Mesenchymal stem cell (in vitro differentiated cells and primary cell): ENCODE data around the gene PHOSPHO1.

Experiments
- DNase-seq: peaks from one replicate; pipeline ENCODE4 v3.0.0-alpha.2; 2013
- H2AFZ ChIP-seq: one replicate; pipeline ENCODE4 v1.6.1; 2013; ENCODE audit warnings: low read depth, mild to moderate bottlenecking, control low read depth, inconsistent platforms, low read length, moderate library complexity
- H2AK5ac ChIP-seq: 2 replicates; pipeline ENCODE4 v1.6.1; 2013; ENCODE audit warnings: low read length, moderate library complexity, mild to moderate bottlenecking, inconsistent platforms; ENCODE audit not compliant: severe bottlenecking
- H2BK120ac ChIP-seq: one replicate; pipeline ENCODE4 v1.6.1; 2013; ENCODE audit warnings: low read depth, mild to moderate bottlenecking, inconsistent platforms, low read length, moderate library complexity
- H2BK12ac ChIP-seq, 2 experiments: one replicate each; pipeline ENCODE4 v1.6.1; 2013; ENCODE audit warnings: inconsistent platforms in 2 of 2, low read length in 2 of 2, mild to moderate bottlenecking in 2 of 2, moderate library complexity in 2 of 2, control low read depth in 1 of 2
- H2BK15ac ChIP-seq: one replicate; pipeline ENCODE4 v1.6.1; 2013; ENCODE audit warnings: mild to moderate bottlenecking, low read depth, inconsistent platforms; ENCODE audit not compliant: poor library complexity, severe bottlenecking
- H2BK5ac ChIP-seq: 2 replicates; pipeline ENCODE4 v1.6.1; 2013; ENCODE audit warnings: low read depth, mild to moderate bottlenecking, low read length, control low read depth, inconsistent platforms; ENCODE audit not compliant: poor library complexity, severe bottlenecking
- H3K14ac ChIP-seq, 2 experiments: one replicate each; pipeline ENCODE4 v1.6.1; 2013; ENCODE audit warnings: inconsistent platforms in 2 of 2, low read length in 2 of 2, control low read depth in 1 of 2, mild to moderate bottlenecking in 1 of 2, moderate library complexity in 1 of 2
- H3K18ac ChIP-seq, 2 experiments: one replicate each; pipeline ENCODE4 v1.6.1; 2013; ENCODE audit warnings: inconsistent platforms in 2 of 2, low read length in 2 of 2, control low read depth in 1 of 2, low read depth in 1 of 2, mild to moderate bottlenecking in 1 of 2
- H3K23ac ChIP-seq, 2 experiments: one replicate each; pipeline ENCODE4 v1.6.1; 2013; ENCODE audit warnings: inconsistent platforms in 2 of 2, low read length in 2 of 2, mild to moderate bottlenecking in 2 of 2, moderate library complexity in 2 of 2, control low read depth in 1 of 2
- H3K27ac ChIP-seq: 2 replicates; pipeline ENCODE4 v1.5.1; 2013; ENCODE audit warnings: mild to moderate bottlenecking, moderate library complexity, low read length, control low read depth, inconsistent platforms; ENCODE audit not compliant: poor library complexity, severe bottlenecking
- H3K27me3 ChIP-seq, 2 experiments: 2 replicates each; pipeline versions ENCODE4 v1.6.1 to v1.7.0; 2013; ENCODE audit warnings: low read length in 2 of 2, mild to moderate bottlenecking in 2 of 2, moderate library complexity in 2 of 2, control low read depth in 1 of 2, inconsistent platforms in 1 of 2; ENCODE audit not compliant: control insufficient read depth in 1 of 2, insufficient read depth in 1 of 2
- H3K36me3 ChIP-seq, 2 experiments: 2 replicates each; pipeline versions ENCODE4 v1.6.1 to v1.7.0; 2013; ENCODE audit warnings: low read length in 2 of 2, control low read depth in 1 of 2, inconsistent platforms in 1 of 2, low read depth in 1 of 2, mild to moderate bottlenecking in 1 of 2; ENCODE audit not compliant: insufficient read depth in 2 of 2, control insufficient read depth in 1 of 2
- H3K4ac ChIP-seq, 2 experiments: one replicate each; pipeline ENCODE4 v1.6.1; 2013; ENCODE audit warnings: inconsistent platforms in 2 of 2, low read length in 2 of 2, mild to moderate bottlenecking in 2 of 2, moderate library complexity in 2 of 2, control low read depth in 1 of 2, low read depth in 1 of 2
- H3K4me1 ChIP-seq: 2 replicates; pipeline ENCODE4 v1.6.1; 2013; ENCODE audit warnings: low read depth, low read length, control low read depth; ENCODE audit not compliant: control insufficient read depth, insufficient read depth
- H3K4me2 ChIP-seq: 2 replicates; pipeline ENCODE4 v1.6.1; 2013; ENCODE audit warnings: low read length, mild to moderate bottlenecking, inconsistent platforms; ENCODE audit not compliant: poor library complexity, severe bottlenecking
- H3K4me3 ChIP-seq, 2 experiments: 2 replicates each; pipeline versions ENCODE4 v1.5.1 to v1.7.0; 2013; ENCODE audit warnings: low read length in 2 of 2, mild to moderate bottlenecking in 2 of 2, control low read depth in 1 of 2, low read depth in 1 of 2; ENCODE audit not compliant: insufficient read depth in 1 of 2
- H3K79me1 ChIP-seq: replicated peaks from 2 replicates; pipeline ENCODE4 v1.6.1; 2013; ENCODE audit warnings: mild to moderate bottlenecking, control low read depth, low read length, inconsistent platforms; ENCODE audit not compliant: poor library complexity, severe bottlenecking
- H3K9ac ChIP-seq: 2 replicates; pipeline ENCODE4 v1.7.0; 2013; ENCODE audit warnings: mild to moderate bottlenecking, low read length, moderate library complexity
- H3K9me3 ChIP-seq: 2 replicates; pipeline ENCODE4 v1.7.0; 2013; ENCODE audit warnings: mild to moderate bottlenecking, low read length; ENCODE audit not compliant: control insufficient read depth
- H4K8ac ChIP-seq: one replicate; pipeline ENCODE4 v1.6.1; 2013; ENCODE audit warnings: inconsistent platforms, mild to moderate bottlenecking, low read length, moderate library complexity
- H4K91ac ChIP-seq: one replicate; pipeline ENCODE4 v1.6.1; 2013; ENCODE audit warnings: mild to moderate bottlenecking, low read length, inconsistent platforms
- WGBS: methylation state at CpG from one replicate; pipeline ENCODE4 v1.1.7; 2013; ENCODE audit warnings: mixed read lengths; 5-methylcytosine and 5-hydroxymethylcytosine counted together

PHOSPHO1 gene

DNA sequence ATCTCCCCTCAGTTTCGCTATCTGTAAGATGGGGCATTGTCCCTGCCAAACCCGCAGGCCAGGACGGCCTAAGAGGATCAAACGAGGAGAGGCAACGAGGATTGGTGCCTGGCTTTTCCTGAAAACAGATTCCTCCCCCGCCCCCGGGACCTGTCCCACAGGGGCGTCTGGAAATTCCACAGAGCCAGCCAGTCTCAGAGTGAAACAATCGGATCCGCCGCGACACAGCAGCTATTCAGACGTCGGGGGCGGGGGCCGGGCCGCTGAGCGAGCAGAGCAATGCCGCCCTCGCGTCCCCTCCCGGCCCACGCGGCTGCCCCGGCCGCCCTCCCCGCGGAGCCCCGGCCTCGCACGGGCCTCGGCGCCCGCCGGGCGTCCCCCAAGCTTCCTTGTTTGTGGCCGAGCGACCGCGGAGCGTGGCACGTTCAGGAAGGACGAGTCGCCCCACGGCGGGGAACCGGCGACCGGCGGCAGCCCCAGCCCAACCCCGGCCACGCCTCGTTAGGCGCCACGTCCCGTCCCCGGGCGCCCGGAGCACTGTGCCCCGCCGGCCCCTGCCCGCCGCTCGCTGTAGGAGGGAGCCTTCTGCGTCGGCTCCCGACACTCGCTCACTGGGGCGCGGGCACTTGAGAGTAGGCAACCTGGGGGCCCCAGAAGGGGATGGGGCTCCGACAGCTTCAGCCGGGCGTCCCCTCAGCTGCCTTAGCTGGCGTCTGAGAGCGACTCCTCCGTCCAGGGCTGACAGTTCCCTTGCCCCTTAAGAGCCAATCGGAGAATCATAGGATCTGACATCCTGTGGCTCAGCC is 29.6 kb upstream of the PHOSPHO1 start:
- peak; percentile 96 for DNase-seq
- Histone ChIP-seq H3K79me1 (no peaks in the 10 kb centered on the region), H3K4me2 (peak overlapping the region; percentile 85), H3K14ac (peak overlapping the region; percentile 26 to 90), H3K27ac (peak overlapping the region; percentile 59), H3K4me1 (peaks cover 14% of the 10 kb centered on the region), H2BK12ac (peak overlapping the region; percentile 83 to 90), H2BK15ac (peak overlapping the region; percentile 97), H3K4me3 (peak overlapping the region; percentile 63 to 79), H3K4ac (peak overlapping the region; percentile 59 to 82), H3K27me3 (no peaks in the 10 kb centered on the region), H3K36me3 (no peaks in the 10 kb centered on the region), H3K9me3 (no peaks in the 10 kb centered on the region), H2BK5ac (peak overlapping the region; percentile 62), H3K9ac (peak overlapping the region; percentile 87), H3K18ac (peak overlapping the region; percentile 92 to 95), H3K23ac (peak overlapping the region in 1 of 2 experiments; percentile 59), H2BK120ac (peak overlapping the region; percentile 96), H4K8ac (peak overlapping the region; percentile 97), H4K91ac (peak overlapping the region; percentile 94), H2AK5ac (no peak overlapping the region), H2AFZ (peak overlapping the region; percentile 91)
- WGBS: 1% methylated on average over 61 of the region's 77 CpGs

DNA sequence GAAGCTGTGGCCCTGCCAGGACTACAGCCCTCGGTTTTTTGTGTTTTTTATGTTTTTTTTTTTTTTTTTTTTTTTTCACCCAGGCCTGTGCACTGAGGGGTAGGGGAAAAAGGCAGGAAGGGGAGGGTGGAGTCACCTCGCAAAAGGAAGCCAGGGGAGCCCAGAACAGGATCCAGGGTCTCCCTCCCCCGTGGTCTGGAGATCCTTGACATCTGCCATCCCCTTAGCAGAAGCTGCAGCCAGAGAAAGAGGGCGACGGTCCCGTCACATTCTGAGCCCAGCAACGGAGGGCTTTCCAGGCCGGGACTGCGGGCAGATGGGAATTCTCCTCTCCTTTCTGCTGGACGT is 29.1 kb upstream of the PHOSPHO1 start:
- Histone ChIP-seq H2BK15ac (no peak overlapping the region), H3K4me3 (peak overlapping the region; percentile 63 to 79), H3K36me3 (no peaks in the 10 kb centered on the region), H3K14ac (peak overlapping the region in 1 of 2 experiments; percentile 90), H2AFZ (peak overlapping the region; percentile 91), H3K4me2 (peak overlapping the region; percentile 85), H2BK12ac (peak overlapping the region; percentile 83 to 90), H3K27me3 (no peaks in the 10 kb centered on the region), H3K79me1 (no peaks in the 10 kb centered on the region), H3K18ac (peak overlapping the region; percentile 74 to 92), H2AK5ac (no peak overlapping the region), H4K8ac (peak overlapping the region; percentile 97), H3K4ac (peak overlapping the region in 1 of 2 experiments; percentile 82), H3K9me3 (no peaks in the 10 kb centered on the region), H2BK120ac (no peak overlapping the region), H2BK5ac (no peak overlapping the region), H3K4me1 (peaks cover 14% of the 10 kb centered on the region), H4K91ac (peak overlapping the region; percentile 94), H3K9ac (peak overlapping the region; percentile 87), H3K27ac (peak overlapping the region; percentile 30), H3K23ac (peak overlapping the region in 1 of 2 experiments; percentile 59)
- 13% methylated on average over 10 of the region's 10 CpGs for WGBS
- no peak for DNase-seq

DNA sequence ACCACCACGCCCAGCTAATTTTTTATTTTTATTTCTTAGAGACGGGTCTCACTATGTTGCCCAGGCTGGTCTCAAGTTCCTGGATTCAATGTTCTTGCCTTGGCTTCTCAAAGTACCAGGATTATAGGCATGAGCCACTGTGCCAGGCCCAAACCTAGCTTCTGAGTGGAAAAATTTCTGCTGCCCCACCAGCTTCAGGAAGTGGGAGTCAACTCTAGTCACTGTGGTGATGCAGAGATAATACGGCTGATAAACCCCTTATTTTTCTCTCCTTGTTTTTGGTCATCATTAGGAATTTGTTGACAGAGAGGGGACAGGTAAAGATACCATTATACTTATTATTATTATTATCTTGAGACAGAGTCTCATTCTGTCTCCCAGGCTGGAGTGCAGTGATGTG is 27.8 kb upstream of the PHOSPHO1 start:
- H4K8ac ChIP-seq: no peak overlapping the region
- H3K4ac ChIP-seq: no peak overlapping the region
- H2BK15ac ChIP-seq: no peak overlapping the region
- no peaks in the 10 kb centered on the region for H3K79me1 ChIP-seq
- H2BK12ac ChIP-seq: no peak overlapping the region
- WGBS: 99% methylated on average over 2 of the region's 3 CpGs
- no peaks in the 10 kb centered on the region for H3K9me3 ChIP-seq
- peaks cover 14% of the 10 kb centered on the region for H3K4me1 ChIP-seq
- H3K27me3 ChIP-seq: no peaks in the 10 kb centered on the region
- H2BK120ac ChIP-seq: no peak overlapping the region
- no peak overlapping the region for H3K14ac ChIP-seq
- no peak overlapping the region for H4K91ac ChIP-seq
- H3K27ac ChIP-seq: no peak overlapping the region
- H3K18ac ChIP-seq: no peak overlapping the region
- H3K4me2 ChIP-seq: no peak overlapping the region
- no peak overlapping the region for H3K4me3 ChIP-seq
- no peak overlapping the region for H2AFZ ChIP-seq
- no peak overlapping the region for H2AK5ac ChIP-seq
- DNase-seq: no peak
- no peaks in the 10 kb centered on the region for H3K36me3 ChIP-seq
- H3K23ac ChIP-seq: no peak overlapping the region
- no peak overlapping the region for H3K9ac ChIP-seq
- no peak overlapping the region for H2BK5ac ChIP-seq

GRCh38 chr17:49255125-49255524 is 24.5 kb upstream of the PHOSPHO1 start:
- Histone ChIP-seq H3K18ac (no peak overlapping the region), H2AFZ (no peak overlapping the region), H2BK120ac (no peak overlapping the region), H2BK5ac (no peak overlapping the region), H3K79me1 (no peaks in the 10 kb centered on the region), H3K23ac (no peak overlapping the region), H3K9ac (no peak overlapping the region), H2AK5ac (no peak overlapping the region), H3K36me3 (no peaks in the 10 kb centered on the region), H2BK12ac (no peak overlapping the region), H3K4me3 (no peak overlapping the region), H3K4me1 (peaks cover 5% of the 10 kb centered on the region), H3K27me3 (peaks cover 0 to under 1% of the 10 kb centered on the region in 2 experiments), H3K4ac (no peak overlapping the region), H3K14ac (no peak overlapping the region), H3K27ac (no peak overlapping the region), H3K9me3 (no peaks in the 10 kb centered on the region), H4K91ac (no peak overlapping the region), H4K8ac (no peak overlapping the region), H2BK15ac (no peak overlapping the region), H3K4me2 (no peak overlapping the region)
- DNase-seq: no peak
- 94% methylated on average over 3 of the region's 5 CpGs for WGBS
